HG03095 (cell line): ENCODE data around the gene IQSEC1.

Experiments used
- ATAC-seq: cut with Tn5 transposase; IDR thresholded peaks from one replicate; pipeline ENCODE4 v1.9.1; 2021; ENCODE audit warnings: moderate library complexity; ENCODE audit not compliant: unreplicated experiment

IQSEC1 gene

GRCh38 chr3:13005301-13005700 lies 67.9 kb downstream of the IQSEC1 start:
- no peak for ATAC-seq

DNA sequence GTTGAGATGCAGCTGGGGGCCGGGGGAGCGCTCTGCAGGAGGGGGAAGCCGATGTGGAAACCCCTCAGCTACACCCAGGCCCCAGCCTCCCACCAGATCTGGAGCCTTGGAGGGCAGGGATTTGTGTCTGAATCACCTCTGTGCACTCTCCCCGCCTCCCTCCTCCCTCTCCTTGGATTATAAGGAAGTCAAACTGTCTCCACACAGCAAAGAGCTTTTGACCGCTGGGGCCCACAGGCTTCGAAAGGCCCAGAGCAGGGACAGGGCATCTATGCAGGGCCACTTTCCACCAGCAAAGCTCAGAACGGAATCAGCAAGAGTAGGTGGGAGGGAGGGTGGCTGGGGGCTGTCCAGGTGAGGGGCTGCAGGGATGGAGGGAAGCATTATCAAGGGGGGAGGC lies 68.9 kb downstream of the IQSEC1 start:
- no peak for ATAC-seq

DNA sequence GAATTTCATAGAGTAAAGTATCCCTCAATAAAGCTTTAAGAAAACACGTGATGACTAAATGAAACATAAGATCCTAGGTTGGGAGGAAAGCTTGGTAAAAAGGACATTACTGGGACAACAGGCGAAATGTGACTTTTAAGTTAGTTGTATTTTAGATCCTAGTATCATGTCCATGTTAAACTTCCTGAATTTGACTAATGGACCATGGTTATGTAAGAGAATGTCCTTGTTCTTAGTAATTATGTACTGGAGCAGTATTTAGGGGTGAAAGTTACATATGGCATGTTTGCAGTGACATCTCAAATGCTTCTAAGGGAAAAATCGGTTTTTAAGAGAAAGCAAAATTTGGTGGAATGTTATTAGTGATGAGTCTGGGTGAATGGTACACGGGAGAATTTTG lies 69.6 kb downstream of the IQSEC1 start:
- no peak for ATAC-seq

DNA sequence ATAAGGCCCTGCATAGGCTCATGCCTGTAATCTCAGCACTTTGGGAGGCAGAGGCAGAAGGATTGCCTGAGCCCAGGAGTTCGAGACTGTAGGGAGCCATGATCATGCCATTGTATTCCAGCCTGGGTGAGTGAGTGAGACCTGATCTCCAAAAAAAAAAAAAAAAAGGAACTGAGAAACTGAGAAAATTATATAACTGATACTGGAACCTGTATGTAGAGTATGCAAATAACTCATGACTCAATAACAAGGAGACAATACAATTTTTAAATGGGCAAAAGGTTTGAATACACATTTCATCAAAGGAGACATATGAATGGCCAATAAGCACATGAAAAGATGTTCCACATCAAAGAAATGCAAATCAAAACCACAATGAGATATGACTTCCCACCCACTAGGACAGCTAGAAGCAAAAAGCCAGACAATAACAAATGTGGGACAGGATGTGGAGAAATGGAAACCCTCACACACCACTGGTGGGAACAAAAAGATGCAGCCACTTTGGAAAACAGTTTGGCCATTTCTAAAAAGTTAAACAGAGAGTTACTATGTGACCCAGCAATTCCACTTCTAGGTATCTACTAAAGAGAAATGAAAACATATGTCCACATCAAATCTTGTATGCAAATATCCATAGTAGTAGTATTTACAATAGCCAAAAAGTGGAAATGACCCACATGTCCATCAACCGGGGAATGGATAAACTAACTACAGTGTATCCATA lies 70.7 kb downstream of the IQSEC1 start:
- no peak for ATAC-seq

DNA sequence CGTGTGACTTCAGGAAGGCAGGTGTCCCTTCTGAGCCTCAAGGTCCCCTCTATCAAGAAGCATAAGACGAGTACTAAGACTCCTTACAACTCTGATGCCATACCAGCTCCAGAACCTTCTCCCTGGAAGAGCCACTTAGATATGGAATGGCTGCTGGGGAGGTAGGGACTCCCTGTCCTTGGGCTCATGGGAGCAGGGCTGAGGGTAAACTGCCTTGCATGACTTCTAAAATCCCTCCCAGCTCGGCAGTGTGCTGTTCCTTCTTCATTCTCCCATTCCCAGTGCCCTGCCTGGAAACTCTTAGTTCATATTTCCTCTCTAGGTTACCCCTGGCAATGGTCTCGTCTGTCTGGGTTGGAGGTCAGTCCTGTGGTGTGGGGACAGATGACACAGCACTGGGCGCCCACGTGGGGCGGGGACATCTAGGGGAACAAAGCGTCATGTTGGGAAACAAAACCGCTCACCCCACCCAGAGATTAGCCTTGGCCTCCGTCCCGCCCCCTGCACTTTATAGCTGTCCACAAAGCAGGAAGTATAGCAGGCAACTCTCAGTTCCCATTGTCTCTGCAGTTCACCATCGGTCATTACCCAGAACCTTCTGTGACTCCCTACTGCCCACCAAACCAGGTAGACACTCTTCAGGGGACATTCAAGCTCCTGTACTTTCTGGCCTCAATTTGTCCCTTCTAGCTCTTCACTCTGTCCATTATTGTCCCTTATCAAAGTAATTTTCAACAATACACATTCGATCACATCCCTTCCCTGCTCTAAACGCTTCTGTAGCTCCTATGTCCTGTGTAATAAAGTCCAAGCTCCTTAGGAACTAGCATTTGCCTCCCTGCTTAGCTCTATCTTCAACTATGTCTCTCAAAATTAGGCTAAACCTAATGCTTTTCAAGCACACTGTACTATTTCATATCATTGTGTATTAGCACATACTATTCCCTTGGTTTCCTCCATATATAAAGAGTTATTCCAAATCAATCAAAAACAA lies 73.8 kb downstream of the IQSEC1 start:
- peak; percentile 53 for ATAC-seq

DNA sequence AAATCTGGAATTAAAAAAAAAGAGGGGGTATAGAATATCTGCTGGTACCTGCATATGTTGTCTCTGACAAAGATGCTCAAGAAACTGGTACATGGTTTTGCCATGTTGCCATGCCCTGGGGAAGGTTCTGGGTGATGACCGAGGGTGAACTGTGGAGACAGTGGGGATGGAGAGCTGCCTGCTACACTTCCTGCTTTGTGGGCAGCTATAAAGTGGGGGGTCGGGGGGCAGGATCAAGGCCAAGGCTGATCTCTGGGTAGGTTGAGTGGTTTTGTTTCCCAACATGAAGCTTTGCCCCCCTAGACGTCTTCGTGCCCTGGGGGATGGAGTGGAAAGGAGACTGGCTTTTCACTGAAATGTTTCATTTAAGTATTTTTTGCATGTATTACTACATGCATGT lies 74.6 kb downstream of the IQSEC1 start:
- no peak for ATAC-seq

DNA sequence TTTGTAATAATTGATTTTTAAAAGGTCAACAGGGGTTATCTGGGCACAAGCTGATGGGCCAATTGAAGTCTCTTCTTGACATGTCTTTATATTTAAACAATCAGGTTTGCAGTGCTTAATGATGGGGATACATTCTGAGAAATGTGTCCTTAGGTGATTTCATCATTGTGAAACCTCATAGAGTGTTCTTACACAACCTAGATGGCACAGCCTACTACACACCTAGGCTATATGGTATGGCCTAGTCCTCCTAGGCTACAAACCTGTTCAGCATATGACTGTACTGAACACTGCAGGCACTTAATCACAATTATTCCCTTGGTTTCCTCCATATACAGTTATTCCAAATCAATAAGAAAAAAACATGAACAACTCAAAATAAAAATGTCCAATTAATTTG lies 75.8 kb downstream of the IQSEC1 start:
- no peak for ATAC-seq

DNA sequence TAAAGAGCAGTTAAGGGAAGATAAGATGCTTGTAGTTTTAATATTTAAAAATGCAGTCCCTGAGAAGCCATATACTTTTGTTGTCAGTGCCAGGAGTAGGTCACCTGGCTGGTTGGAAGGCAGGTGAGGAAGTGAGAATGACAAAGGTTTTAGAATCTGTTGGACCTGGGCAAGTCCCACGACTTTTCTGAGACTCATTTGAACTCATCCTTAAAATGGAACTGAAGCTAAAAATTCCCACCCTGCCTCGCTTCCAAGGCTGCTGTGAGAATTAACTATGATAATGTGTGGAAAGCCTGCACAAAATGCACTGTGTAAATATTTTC lies 77.1 kb downstream of the IQSEC1 start:
- ATAC-seq, result no peak

GRCh38 chr3:12995389-12996180 lies 77.6 kb downstream of the IQSEC1 start:
- ATAC-seq, result no peak

GRCh38 chr3:12994607-12995388 lies 78.4 kb downstream of the IQSEC1 start:
- ATAC-seq, result peak; percentile 59

DNA sequence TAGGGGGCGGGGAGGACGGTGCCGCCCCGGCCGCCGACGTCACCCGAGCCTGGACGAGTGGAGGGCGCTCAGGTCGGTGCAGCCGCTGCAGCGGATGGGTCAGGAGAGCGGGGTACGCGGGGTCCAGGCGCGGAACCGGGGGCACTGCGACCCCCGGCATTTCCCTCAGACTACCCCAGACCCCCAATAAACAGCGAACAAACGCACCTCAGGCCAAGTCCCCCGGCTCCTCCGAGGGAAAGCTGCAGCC lies 78.9 kb downstream of the IQSEC1 start:
- ATAC-seq, result no peak

DNA sequence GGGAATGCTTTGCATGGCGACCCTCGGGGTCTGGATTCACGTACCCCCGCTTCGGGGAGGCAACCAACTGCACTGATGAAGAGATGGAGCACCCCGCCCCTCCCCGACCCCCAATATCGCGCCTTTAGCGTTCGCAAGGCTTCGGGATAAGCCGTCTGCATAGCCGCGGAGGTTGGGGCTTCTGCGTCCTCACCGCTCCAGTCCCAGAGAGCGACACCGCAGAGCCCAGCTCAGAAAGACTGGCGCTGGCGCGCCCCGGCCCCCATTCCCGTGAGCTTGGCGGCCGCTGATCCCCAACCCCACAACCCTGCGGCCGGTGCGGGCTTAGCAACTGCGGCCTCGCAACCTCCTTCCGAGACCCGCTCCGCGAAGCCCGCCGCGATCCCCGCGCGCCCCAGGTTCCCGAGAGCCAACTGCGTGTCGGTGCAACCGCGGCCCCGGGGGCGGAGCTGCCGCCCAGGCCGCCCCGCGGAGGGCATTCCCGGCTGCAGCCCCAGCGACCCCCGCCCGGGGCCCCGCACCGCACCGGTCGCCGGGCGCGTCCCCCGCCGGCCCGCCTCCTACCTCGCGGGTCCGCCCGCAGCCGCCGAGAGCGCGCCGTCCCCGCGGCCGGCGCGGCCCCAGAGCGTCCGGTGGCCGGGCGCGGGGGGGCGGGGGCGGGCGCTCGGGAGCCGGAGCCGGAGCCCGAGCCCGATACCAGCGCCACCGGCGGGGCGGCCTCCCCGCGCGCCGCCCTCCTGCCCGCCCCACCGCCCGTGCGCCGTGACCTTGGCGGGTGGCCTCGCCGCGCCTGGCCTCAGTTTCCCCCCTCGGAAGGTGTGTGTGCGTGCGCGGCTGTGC lies 79.5 kb downstream of the IQSEC1 start:
- ATAC-seq, result no peak

GRCh38 chr3:12992629-12993516 lies 80.4 kb downstream of the IQSEC1 start:
- no peak for ATAC-seq

- ATAC-seq, result no peak
Measured at GRCh38 chr3:12991861-12992281, 81.4 kb downstream of the IQSEC1 start.

DNA sequence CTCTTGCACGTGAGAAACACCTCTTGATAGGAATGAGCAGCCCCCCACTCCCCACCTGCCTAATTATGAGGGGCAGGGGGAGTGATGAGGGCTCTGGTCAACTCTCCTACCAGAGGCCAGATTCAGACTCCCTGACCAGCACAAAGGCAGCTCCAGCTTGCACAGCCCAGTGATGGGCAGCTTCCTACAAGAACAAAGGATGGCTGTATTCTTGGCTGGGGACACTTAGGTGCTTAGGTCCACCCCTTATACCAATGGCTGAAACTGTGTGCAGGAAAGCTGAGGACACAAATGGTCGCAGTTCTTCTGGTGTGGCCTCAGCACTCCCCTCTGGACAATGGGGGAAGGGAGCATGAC lies 81.8 kb downstream of the IQSEC1 start:
- no peak for ATAC-seq

GRCh38 chr3:12990781-12991480 lies 82.3 kb downstream of the IQSEC1 start:
- ATAC-seq, result no peak

- ATAC-seq, result no peak
Measured at GRCh38 chr3:12990306-12990705, 82.9 kb downstream of the IQSEC1 start.

DNA sequence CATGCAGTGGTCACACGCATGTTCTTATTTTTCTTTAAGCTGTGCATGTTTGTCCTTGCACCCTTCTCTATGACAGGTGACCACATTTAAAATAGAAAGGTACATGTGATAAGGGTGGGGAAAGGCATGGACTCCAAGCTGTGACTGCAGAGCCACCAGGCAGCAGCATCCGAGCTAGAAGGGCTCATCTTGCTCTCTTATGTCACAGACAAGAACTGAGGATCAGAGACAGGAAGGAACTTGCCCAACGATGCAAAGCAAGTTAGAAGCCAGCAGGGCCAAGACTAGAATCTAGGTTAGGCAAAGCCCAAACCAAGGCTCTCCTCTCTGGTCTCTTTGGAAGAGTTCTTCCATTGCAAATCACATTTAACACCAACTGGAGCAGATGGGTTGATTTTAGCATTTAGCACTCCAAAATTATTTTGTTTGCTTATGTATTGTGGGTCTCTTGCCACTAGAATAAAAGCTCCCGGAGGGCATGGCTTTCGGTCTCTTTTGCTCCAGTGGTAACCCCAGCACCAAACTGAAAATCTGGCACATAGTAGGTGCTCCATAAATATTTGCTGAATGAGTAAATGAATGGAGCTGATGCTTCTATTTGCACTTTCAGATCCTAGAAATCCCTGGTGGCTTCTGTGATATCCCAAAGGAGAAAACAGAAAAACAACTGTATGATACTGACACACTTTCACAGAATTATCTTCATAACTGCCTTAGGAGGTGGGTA lies 84.3 kb downstream of the IQSEC1 start:
- ATAC-seq, result no peak
